ENCODE results near the gene ADAMTS19. TPM values are rescaled to one million over a fixed set of nuclear protein-coding genes. Genes with fewer than 3 reads are reported as not detected.

Gene ADAMTS19
- total and polyA plus RNA-seq, 7 experiments from 2014 or later, result not detected

GRCh38 chr5:129616517-129616916 is 156.4 kb downstream of the ADAMTS19 start:
- H3K4me1 Mint-ChIP-seq, result no peaks in the 10 kb centered on the region
- no peak overlapping the region for H3K4me3 Mint-ChIP-seq
- no peak overlapping the region for H3K27ac Mint-ChIP-seq
- Histone ChIP-seq H3K4me3 (ENCODE audit: low read length) (no peak overlapping the region), H3K4me1 (ENCODE audit: control insufficient read depth in 2 of 2, insufficient read depth in 2 of 2, low read length in 2 of 2) (no peaks in the 10 kb centered on the region), H3K27me3 (ENCODE audit: control insufficient read depth in 2 of 2, insufficient read depth in 2 of 2, low read length in 2 of 2) (no peaks in the 10 kb centered on the region), H3K9me3 (ENCODE audit: control insufficient read depth in 2 of 3, low read length in 3 of 3) (no peaks in the 10 kb centered on the region), H3K27ac (ENCODE audit: low read depth, low read length) (no peak overlapping the region), H3K36me3 (ENCODE audit: control insufficient read depth in 2 of 3, insufficient read depth in 3 of 3, low read length in 3 of 3) (no peaks in the 10 kb centered on the region)
- ChIA-PET CTCF (no interaction called here), POLR2A (no interaction called here)
- DNase-seq, result no peak
- intact Hi-C loops (cut with micrococcal nuclease), result no loop called here
- H3K36me3 Mint-ChIP-seq, result no peaks in the 10 kb centered on the region
- no peak for ATAC-seq
- H3K9me3 Mint-ChIP-seq, result peaks cover 0 to 5% (median 1%) of the 10 kb centered on the region in 11 donors
- H3K27me3 Mint-ChIP-seq, result no peaks in the 10 kb centered on the region

DNA sequence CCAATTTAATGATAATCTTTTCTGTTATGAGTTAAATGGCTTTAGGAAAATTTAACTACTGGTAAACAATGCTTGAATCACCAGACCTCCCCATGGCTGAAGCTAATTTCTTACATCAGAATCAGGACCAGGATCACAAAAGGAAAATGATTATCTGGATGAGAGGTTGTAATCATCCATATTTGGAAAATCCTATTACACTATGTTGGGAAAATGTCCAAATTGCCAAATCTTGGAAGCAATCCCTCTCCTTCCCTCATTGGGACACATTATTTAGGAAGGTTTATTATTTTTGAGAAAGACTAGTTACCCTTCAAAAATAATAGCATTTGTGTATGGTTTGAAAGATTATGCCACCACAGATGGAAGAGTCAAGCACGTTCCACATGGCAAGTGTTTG is 157.1 kb downstream of the ADAMTS19 start:
- Histone ChIP-seq H3K36me3 (ENCODE audit: control insufficient read depth in 2 of 3, insufficient read depth in 3 of 3, low read length in 3 of 3) (no peaks in the 10 kb centered on the region), H3K4me3 (ENCODE audit: low read length) (no peak overlapping the region), H3K4me1 (ENCODE audit: control insufficient read depth in 2 of 2, insufficient read depth in 2 of 2, low read length in 2 of 2) (no peaks in the 10 kb centered on the region), H3K27me3 (ENCODE audit: control insufficient read depth in 2 of 2, insufficient read depth in 2 of 2, low read length in 2 of 2) (no peaks in the 10 kb centered on the region), H3K27ac (ENCODE audit: low read depth, low read length) (no peak overlapping the region), H3K9me3 (ENCODE audit: control insufficient read depth in 2 of 3, low read length in 3 of 3) (no peaks in the 10 kb centered on the region)
- ChIA-PET CTCF (no interaction called here), POLR2A (no interaction called here)
- no peaks in the 10 kb centered on the region for H3K27me3 Mint-ChIP-seq
- intact Hi-C loops (cut with micrococcal nuclease), result no loop called here
- H3K27ac Mint-ChIP-seq, result no peak overlapping the region
- no peak for ATAC-seq
- no peak overlapping the region for H3K4me3 Mint-ChIP-seq
- no peak for DNase-seq
- no peaks in the 10 kb centered on the region for H3K36me3 Mint-ChIP-seq
- H3K9me3 Mint-ChIP-seq, result peaks cover 0 to 5% (median 0%) of the 10 kb centered on the region in 11 donors
- no peaks in the 10 kb centered on the region for H3K4me1 Mint-ChIP-seq

- DNase-seq (no peak), ATAC-seq (no peak)
- H3K27me3 Mint-ChIP-seq, result no peaks in the 10 kb centered on the region
- Histone ChIP-seq H3K36me3 (ENCODE audit: control insufficient read depth in 2 of 3, insufficient read depth in 3 of 3, low read length in 3 of 3) (no peaks in the 10 kb centered on the region), H3K4me1 (ENCODE audit: control insufficient read depth in 2 of 2, insufficient read depth in 2 of 2, low read length in 2 of 2) (no peaks in the 10 kb centered on the region), H3K9me3 (ENCODE audit: control insufficient read depth in 2 of 3, low read length in 3 of 3) (no peaks in the 10 kb centered on the region), H3K27ac (ENCODE audit: low read depth, low read length) (no peak overlapping the region), H3K27me3 (ENCODE audit: control insufficient read depth in 2 of 2, insufficient read depth in 2 of 2, low read length in 2 of 2) (no peaks in the 10 kb centered on the region), H3K4me3 (ENCODE audit: low read length) (no peak overlapping the region)
- no peak overlapping the region for H3K27ac Mint-ChIP-seq
- H3K36me3 Mint-ChIP-seq, result no peaks in the 10 kb centered on the region
- ChIA-PET CTCF (no interaction called here), POLR2A (no interaction called here)
- no peaks in the 10 kb centered on the region for H3K4me1 Mint-ChIP-seq
- no peak overlapping the region for H3K4me3 Mint-ChIP-seq
- H3K9me3 Mint-ChIP-seq, result peaks cover 0 to 5% (median 0%) of the 10 kb centered on the region in 11 donors
- intact Hi-C loops (cut with micrococcal nuclease), result no loop called here
Measured at GRCh38 chr5:129619782-129620181, 159.7 kb downstream of the ADAMTS19 start.

GRCh38 chr5:129622531-129622930 is 162.4 kb downstream of the ADAMTS19 start:
- POLR2A ChIA-PET, result no interaction called here
- Mint-ChIP-seq H3K4me3 (no peak overlapping the region), H3K36me3 (no peaks in the 10 kb centered on the region), H3K27me3 (no peaks in the 10 kb centered on the region), H3K9me3 (peaks cover 0 to 14% (median 0%) of the 10 kb centered on the region in 11 donors), H3K4me1 (no peaks in the 10 kb centered on the region), H3K27ac (no peak overlapping the region)
- H3K4me3 ChIP-seq (ENCODE audit: low read length), result no peak overlapping the region
- no peaks in the 10 kb centered on the region for H3K9me3 ChIP-seq (ENCODE audit: control insufficient read depth in 2 of 3, low read length in 3 of 3)
- H3K4me1 ChIP-seq (ENCODE audit: control insufficient read depth in 2 of 2, insufficient read depth in 2 of 2, low read length in 2 of 2), result no peaks in the 10 kb centered on the region
- DNase-seq (no peak), ATAC-seq (no peak)
- no peaks in the 10 kb centered on the region for H3K36me3 ChIP-seq (ENCODE audit: control insufficient read depth in 2 of 3, insufficient read depth in 3 of 3, low read length in 3 of 3)
- CTCF ChIA-PET, result no interaction called here
- no peak overlapping the region for H3K27ac ChIP-seq (ENCODE audit: low read depth, low read length)
- intact Hi-C loops (cut with micrococcal nuclease), result no loop called here
- no peaks in the 10 kb centered on the region for H3K27me3 ChIP-seq (ENCODE audit: control insufficient read depth in 2 of 2, insufficient read depth in 2 of 2, low read length in 2 of 2)

DNA sequence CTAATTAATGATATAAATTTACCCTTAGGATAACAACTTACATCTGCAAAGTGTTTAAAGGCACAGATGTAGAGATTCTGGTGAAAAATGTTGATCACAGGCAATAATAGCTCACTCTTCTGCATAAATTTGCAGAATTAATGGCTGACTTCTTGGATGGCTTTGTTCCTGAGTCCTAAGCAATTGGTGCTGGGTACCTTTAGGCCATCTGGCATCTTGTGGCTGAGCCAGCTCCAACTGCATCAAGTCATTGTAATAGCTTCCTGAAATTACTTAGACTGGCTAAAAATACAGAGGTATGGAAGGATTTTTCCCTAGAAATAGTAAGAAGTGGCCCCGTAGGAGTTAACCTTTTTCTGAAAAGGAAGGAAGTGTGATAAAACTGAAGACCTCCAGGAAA is 169.5 kb downstream of the ADAMTS19 start:
- POLR2A ChIA-PET, result no interaction called here
- H3K27ac ChIP-seq (ENCODE audit: low read depth, low read length), result no peak overlapping the region
- DNase-seq, result no peak
- Mint-ChIP-seq H3K4me1 (no peaks in the 10 kb centered on the region), H3K27me3 (peaks cover 0 to 5% (median 2%) of the 10 kb centered on the region in 5 donors), H3K9me3 (peaks cover 3 to 31% (median 6%) of the 10 kb centered on the region in 11 donors), H3K4me3 (no peak overlapping the region), H3K27ac (no peak overlapping the region), H3K36me3 (no peaks in the 10 kb centered on the region)
- intact Hi-C loops (cut with micrococcal nuclease), result no loop called here
- no peaks in the 10 kb centered on the region for H3K27me3 ChIP-seq (ENCODE audit: control insufficient read depth in 2 of 2, insufficient read depth in 2 of 2, low read length in 2 of 2)
- no peaks in the 10 kb centered on the region for H3K4me1 ChIP-seq (ENCODE audit: control insufficient read depth in 2 of 2, insufficient read depth in 2 of 2, low read length in 2 of 2)
- no peak overlapping the region for H3K4me3 ChIP-seq (ENCODE audit: low read length)
- CTCF ChIA-PET, result no interaction called here
- no peaks in the 10 kb centered on the region for H3K9me3 ChIP-seq (ENCODE audit: control insufficient read depth in 2 of 3, low read length in 3 of 3)
- no peak for ATAC-seq
- H3K36me3 ChIP-seq (ENCODE audit: control insufficient read depth in 2 of 3, insufficient read depth in 3 of 3, low read length in 3 of 3), result no peaks in the 10 kb centered on the region

GRCh38 chr5:129630101-129630500 is 170.0 kb downstream of the ADAMTS19 start:
- Mint-ChIP-seq H3K27ac (no peak overlapping the region), H3K4me1 (no peaks in the 10 kb centered on the region), H3K4me3 (no peak overlapping the region), H3K9me3 (peaks cover 3 to 31% (median 7%) of the 10 kb centered on the region in 11 donors), H3K36me3 (no peaks in the 10 kb centered on the region), H3K27me3 (peaks cover 0 to 8% (median 4%) of the 10 kb centered on the region in 5 donors)
- intact Hi-C loops (cut with micrococcal nuclease), result no loop called here
- no peak for DNase-seq
- Histone ChIP-seq H3K9me3 (ENCODE audit: control insufficient read depth in 2 of 3, low read length in 3 of 3) (no peaks in the 10 kb centered on the region), H3K27ac (ENCODE audit: low read depth, low read length) (no peak overlapping the region), H3K4me3 (ENCODE audit: low read length) (no peak overlapping the region), H3K27me3 (ENCODE audit: control insufficient read depth in 2 of 2, insufficient read depth in 2 of 2, low read length in 2 of 2) (no peaks in the 10 kb centered on the region), H3K4me1 (ENCODE audit: control insufficient read depth in 2 of 2, insufficient read depth in 2 of 2, low read length in 2 of 2) (no peaks in the 10 kb centered on the region), H3K36me3 (ENCODE audit: control insufficient read depth in 2 of 3, insufficient read depth in 3 of 3, low read length in 3 of 3) (no peaks in the 10 kb centered on the region)
- POLR2A ChIA-PET, result no interaction called here
- CTCF ChIA-PET, result no interaction called here
- ATAC-seq, result no peak

DNA sequence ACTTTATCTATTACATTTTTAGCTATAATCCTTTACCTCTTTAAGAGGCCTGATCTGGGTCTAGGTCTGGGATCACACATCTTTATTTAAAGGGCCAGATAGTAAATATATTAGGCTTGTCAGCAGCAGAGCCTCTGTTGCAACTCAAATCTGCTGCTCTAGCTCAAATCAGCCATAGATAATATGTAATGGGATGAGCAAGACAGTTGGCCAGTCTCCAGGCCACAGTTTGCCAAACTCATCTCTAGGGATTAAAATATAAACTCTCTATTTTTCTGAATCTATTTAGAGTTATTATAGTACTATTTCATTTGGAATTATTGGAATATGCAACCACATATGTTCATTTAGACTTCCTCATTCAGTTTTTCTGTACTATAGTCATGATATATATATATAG is 171.9 kb downstream of the ADAMTS19 start:
- Mint-ChIP-seq H3K4me1 (no peaks in the 10 kb centered on the region), H3K27me3 (peaks cover 0 to 10% (median 4%) of the 10 kb centered on the region in 5 donors), H3K36me3 (no peaks in the 10 kb centered on the region), H3K9me3 (peaks cover 0 to 30% (median 7%) of the 10 kb centered on the region in 11 donors), H3K27ac (no peak overlapping the region), H3K4me3 (no peak overlapping the region)
- Histone ChIP-seq H3K27me3 (ENCODE audit: control insufficient read depth in 2 of 2, insufficient read depth in 2 of 2, low read length in 2 of 2) (no peaks in the 10 kb centered on the region), H3K27ac (ENCODE audit: low read depth, low read length) (no peak overlapping the region), H3K9me3 (ENCODE audit: control insufficient read depth in 2 of 3, low read length in 3 of 3) (no peaks in the 10 kb centered on the region), H3K36me3 (ENCODE audit: control insufficient read depth in 2 of 3, insufficient read depth in 3 of 3, low read length in 3 of 3) (no peaks in the 10 kb centered on the region), H3K4me3 (ENCODE audit: low read length) (no peak overlapping the region), H3K4me1 (ENCODE audit: control insufficient read depth in 2 of 2, insufficient read depth in 2 of 2, low read length in 2 of 2) (no peaks in the 10 kb centered on the region)
- ATAC-seq (no peak), DNase-seq (no peak)
- POLR2A ChIA-PET, result no interaction called here
- intact Hi-C loops (cut with micrococcal nuclease), result no loop called here
- CTCF ChIA-PET, result no interaction called here

Measured in naive thymus-derived CD4-positive, alpha-beta T cell (primary cell).